Measurements from ENCODE around the gene CBFA2T2.

Gene CBFA2T2

DNA sequence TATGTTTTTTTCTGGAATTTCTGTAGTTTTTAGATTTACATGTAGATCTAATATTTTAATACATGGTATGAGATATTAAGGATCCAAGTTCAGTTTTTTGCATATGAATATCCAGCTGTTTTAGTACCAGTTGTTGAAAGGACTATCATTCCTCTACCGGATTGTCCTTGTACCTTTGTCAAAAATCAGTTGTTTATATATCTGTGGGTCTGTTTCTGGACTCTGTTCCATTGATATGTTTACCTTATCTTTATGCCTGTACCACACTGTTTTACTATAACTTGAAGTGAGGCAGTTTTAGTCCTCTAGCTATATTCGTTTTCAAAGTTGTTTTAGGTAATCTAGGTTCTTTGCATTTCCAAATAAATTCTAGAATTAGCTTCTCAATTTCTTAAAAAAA, 47.7 kb downstream of the CBFA2T2 start:
- TF ChIP-seq, protein P1, sequence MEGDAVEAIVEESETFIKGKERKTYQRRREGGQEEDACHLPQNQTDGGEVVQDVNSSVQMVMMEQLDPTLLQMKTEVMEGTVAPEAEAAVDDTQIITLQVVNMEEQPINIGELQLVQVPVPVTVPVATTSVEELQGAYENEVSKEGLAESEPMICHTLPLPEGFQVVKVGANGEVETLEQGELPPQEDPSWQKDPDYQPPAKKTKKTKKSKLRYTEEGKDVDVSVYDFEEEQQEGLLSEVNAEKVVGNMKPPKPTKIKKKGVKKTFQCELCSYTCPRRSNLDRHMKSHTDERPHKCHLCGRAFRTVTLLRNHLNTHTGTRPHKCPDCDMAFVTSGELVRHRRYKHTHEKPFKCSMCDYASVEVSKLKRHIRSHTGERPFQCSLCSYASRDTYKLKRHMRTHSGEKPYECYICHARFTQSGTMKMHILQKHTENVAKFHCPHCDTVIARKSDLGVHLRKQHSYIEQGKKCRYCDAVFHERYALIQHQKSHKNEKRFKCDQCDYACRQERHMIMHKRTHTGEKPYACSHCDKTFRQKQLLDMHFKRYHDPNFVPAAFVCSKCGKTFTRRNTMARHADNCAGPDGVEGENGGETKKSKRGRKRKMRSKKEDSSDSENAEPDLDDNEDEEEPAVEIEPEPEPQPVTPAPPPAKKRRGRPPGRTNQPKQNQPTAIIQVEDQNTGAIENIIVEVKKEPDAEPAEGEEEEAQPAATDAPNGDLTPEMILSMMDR (IDR thresholded peaks at IDR 0.05; ENCODE audit: low read depth, low read length), result no peak
- H3K27ac ChIP-seq, result no peak overlapping the region

DNA sequence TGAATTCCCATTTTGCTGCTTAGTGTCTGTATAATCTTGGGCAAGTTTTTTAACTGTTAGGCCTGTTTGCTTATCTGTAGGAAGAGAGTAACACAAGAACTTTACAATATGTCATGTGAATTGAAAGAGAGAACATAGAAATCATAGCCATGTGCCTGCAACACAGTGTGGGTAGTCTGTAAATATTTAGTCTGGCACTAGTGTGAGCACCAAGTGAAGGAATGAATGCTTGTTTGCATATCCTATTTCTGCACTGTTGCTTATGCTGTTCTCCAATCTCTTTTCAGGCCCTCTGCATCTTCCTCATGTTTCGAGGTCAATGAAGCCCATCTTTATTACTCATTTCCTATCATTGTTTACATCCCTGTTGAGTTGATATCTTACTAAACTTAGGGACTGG, 49.2 kb downstream of the CBFA2T2 start:
- no peak for DNase-seq
- Histone ChIP-seq H3K9me3 (ENCODE audit: severe bottlenecking) (peaks cover 7% of the 10 kb centered on the region), H3K36me3 (peaks cover 1% of the 10 kb centered on the region), H3K27me3 (ENCODE audit: insufficient read depth, low read depth, severe bottlenecking) (no peaks in the 10 kb centered on the region), H3K27ac (no peak overlapping the region), H3K4me3 (ENCODE audit: low read depth, low read length) (no peak overlapping the region)
- TF ChIP-seq, protein P1 (IDR thresholded peaks at IDR 0.05; ENCODE audit: low read depth, low read length), result no peak

More for the DNA sequence above, 47.7 kb downstream of the CBFA2T2 start:
- no peak for DNase-seq
- Histone ChIP-seq H3K36me3 (peaks cover 6% of the 10 kb centered on the region), H3K9me3 (ENCODE audit: severe bottlenecking) (peaks cover 7% of the 10 kb centered on the region), H3K4me3 (ENCODE audit: low read depth, low read length) (no peak overlapping the region), H3K27me3 (ENCODE audit: insufficient read depth, low read depth, severe bottlenecking) (no peaks in the 10 kb centered on the region)

DNA sequence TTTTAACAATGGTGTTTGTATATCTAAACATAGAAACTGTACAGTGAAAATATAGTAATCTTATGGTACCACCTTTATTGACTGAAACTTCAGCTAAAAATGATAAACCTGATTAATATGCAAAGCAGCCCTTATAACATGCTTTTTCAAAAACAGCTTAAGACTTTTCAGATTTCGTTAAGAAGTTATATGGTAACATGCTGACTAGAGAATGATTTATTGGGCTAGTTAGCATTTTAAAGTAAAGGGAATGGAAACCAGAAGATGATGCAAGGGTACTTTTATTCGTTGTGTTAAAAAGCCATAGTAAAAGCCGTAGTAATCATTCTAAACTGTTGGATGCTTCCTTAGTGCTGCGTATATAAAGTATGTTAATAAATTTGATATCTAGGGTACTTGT, 50.5 kb downstream of the CBFA2T2 start:
- Histone ChIP-seq H3K36me3 (no peaks in the 10 kb centered on the region), H3K4me3 (ENCODE audit: low read depth, low read length) (no peak overlapping the region), H3K9me3 (ENCODE audit: severe bottlenecking) (peaks cover 7% of the 10 kb centered on the region), H3K27ac (no peak overlapping the region), H3K27me3 (ENCODE audit: insufficient read depth, low read depth, severe bottlenecking) (no peaks in the 10 kb centered on the region)
- DNase-seq, result no peak
- TF ChIP-seq, protein P1 (IDR thresholded peaks at IDR 0.05; ENCODE audit: low read depth, low read length), result no peak

DNA sequence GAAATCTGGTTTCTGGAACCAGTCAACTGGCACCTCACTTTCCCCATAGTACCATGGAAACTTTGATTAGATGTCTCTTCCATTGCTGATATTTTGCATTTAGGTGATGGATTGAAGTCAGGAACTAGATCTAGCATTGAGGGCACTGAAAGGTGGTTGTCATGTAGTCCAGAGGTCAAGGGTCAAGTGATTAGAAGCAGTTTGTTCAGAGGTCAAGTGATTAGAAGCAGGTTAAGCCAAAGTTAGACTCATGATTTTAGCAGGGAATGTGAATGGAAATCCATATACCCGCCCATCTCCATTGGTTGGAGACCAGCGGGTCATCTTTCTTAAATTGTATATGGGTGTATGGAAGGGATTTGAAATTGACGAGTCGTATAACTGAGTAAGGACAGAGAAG, 51.2 kb downstream of the CBFA2T2 start:
- H3K27ac ChIP-seq, result no peak overlapping the region
- no peaks in the 10 kb centered on the region for H3K36me3 ChIP-seq
- H3K4me3 ChIP-seq (ENCODE audit: low read depth, low read length), result no peak overlapping the region
- DNase-seq, result no peak
- TF ChIP-seq, protein P1 (IDR thresholded peaks at IDR 0.05; ENCODE audit: low read depth, low read length), result no peak
- peaks cover 7% of the 10 kb centered on the region for H3K9me3 ChIP-seq (ENCODE audit: severe bottlenecking)
- no peaks in the 10 kb centered on the region for H3K27me3 ChIP-seq (ENCODE audit: insufficient read depth, low read depth, severe bottlenecking)

DNA sequence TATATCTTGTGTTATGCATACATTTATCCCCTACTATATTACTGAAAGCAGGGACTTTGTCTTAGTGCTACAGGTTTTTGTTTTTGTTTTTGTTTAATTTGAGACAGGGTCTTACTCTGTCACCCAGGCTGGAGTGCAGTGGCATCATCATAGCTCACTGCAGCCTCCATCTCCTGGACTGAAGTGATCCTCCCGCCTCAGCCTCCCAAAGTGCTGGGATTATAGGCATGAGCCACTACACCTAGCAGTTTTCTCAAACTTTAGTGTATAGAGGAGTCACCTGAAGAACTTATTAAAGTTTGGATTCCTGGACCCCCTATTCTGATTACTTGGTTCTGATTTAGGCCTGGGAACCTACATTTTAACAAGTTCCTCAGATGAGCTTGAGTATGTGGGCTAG, 51.9 kb downstream of the CBFA2T2 start:
- DNase-seq, result no peak
- no peak overlapping the region for H3K4me3 ChIP-seq (ENCODE audit: low read depth, low read length)
- TF ChIP-seq, protein P1 (IDR thresholded peaks at IDR 0.05; ENCODE audit: low read depth, low read length), result no peak
- H3K9me3 ChIP-seq (ENCODE audit: severe bottlenecking), result peaks cover 7% of the 10 kb centered on the region
- no peaks in the 10 kb centered on the region for H3K36me3 ChIP-seq
- no peak overlapping the region for H3K27ac ChIP-seq
- H3K27me3 ChIP-seq (ENCODE audit: insufficient read depth, low read depth, severe bottlenecking), result no peaks in the 10 kb centered on the region

DNA sequence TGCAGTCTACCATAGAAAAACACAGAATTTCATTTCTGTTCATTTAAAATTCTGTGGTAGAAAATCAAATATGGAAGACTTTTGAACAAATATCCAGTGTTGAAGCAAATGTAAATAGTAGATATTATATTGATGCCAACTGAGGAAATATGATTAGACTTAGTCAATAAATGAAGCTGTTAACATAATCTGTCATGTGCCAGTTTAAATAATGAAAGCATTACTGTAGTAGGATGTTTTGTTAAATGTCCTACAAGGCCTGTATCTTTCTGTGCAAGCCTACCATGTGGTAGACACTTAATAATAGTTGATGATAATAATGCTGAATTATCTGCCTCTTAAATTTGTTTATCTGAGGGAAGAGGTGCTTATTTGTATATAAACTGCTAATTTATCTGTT, 55.9 kb downstream of the CBFA2T2 start:
- DNase-seq, result no peak
- TF ChIP-seq, protein P1 (IDR thresholded peaks at IDR 0.05; ENCODE audit: low read depth, low read length), result no peak
- no peaks in the 10 kb centered on the region for H3K9me3 ChIP-seq (ENCODE audit: severe bottlenecking)
- H3K27ac ChIP-seq, result no peak overlapping the region
- peaks cover 2% of the 10 kb centered on the region; the same call in 1 of the 2 replicates for H3K36me3 ChIP-seq
- H3K4me3 ChIP-seq (ENCODE audit: low read depth, low read length), result no peak overlapping the region
- no peaks in the 10 kb centered on the region for H3K27me3 ChIP-seq (ENCODE audit: insufficient read depth, low read depth, severe bottlenecking)
